HepG2 (cell line): Measurements from ENCODE around the gene AGER. TPM values are rescaled to one million over a fixed set of nuclear protein-coding genes. Genes with fewer than 3 reads are reported as not detected.

ENCODE experiments used
- EZH2 ChIP-seq: conservative IDR thresholded peaks from 2 replicates; pipeline ENCODE4 v1.6.1; 2012; ENCODE audit warnings: mild to moderate bottlenecking, low read depth, low read length, moderate library complexity
- HNRNPL ChIP-seq: fragments of 200-400 bp; formaldehyde crosslinking; IDR thresholded peaks from 2 replicates; pipeline ENCODE4 v1.6.1; 2017; ENCODE audit warnings: mild to moderate bottlenecking, low read depth, low read length
- IRX3 ChIP-seq: sonication (generic); formaldehyde crosslinking; IDR thresholded peaks from 2 replicates; pipeline ENCODE4 v1.8.1; 2023; ENCODE audit warnings: mild to moderate bottlenecking, low read depth, missing genetic modification reagents, borderline replicate concordance
- KMT2B ChIP-seq: IDR thresholded peaks from 2 replicates; pipeline ENCODE4 v1.6.1; 2016; ENCODE audit warnings: missing genetic modification reagents, missing compliant biosample characterization
- RFXANK ChIP-seq: IDR thresholded peaks from 2 replicates; pipeline ENCODE4 v1.6.1; 2016
- ZBTB3 ChIP-seq: sonication (generic); formaldehyde crosslinking; IDR thresholded peaks from 2 replicates; pipeline ENCODE4 v1.4.0; 2020; ENCODE audit warnings: low read depth, mild to moderate bottlenecking, moderate library complexity, missing genetic modification reagents, borderline replicate concordance
- ZNF136 ChIP-seq: sonication (generic); formaldehyde crosslinking; IDR thresholded peaks from 2 replicates; pipeline ENCODE4 v1.8.1; 2022; ENCODE audit warnings: low read depth, mild to moderate bottlenecking, moderate library complexity, missing genetic modification reagents
- ZNF235 ChIP-seq: sonication (generic); formaldehyde crosslinking; IDR thresholded peaks from 2 replicates; pipeline ENCODE4 v1.8.1; 2023; ENCODE audit warnings: mild to moderate bottlenecking, missing genetic modification reagents, borderline replicate concordance
- ZNF329 ChIP-seq: sonication (generic); formaldehyde crosslinking; IDR thresholded peaks from 2 replicates; pipeline ENCODE4 v1.9.0; 2021; ENCODE audit warnings: low read depth, mild to moderate bottlenecking, missing genetic modification reagents
- ZNF383 ChIP-seq: sonication (generic); formaldehyde crosslinking; IDR thresholded peaks from 2 replicates; pipeline ENCODE4 v1.4.0; 2020; ENCODE audit warnings: missing genetic modification reagents, mild to moderate bottlenecking, borderline replicate concordance
- ZSCAN22 ChIP-seq: sonication (generic); formaldehyde crosslinking; IDR thresholded peaks from 2 replicates; pipeline ENCODE4 v1.4.0; 2020; ENCODE audit warnings: mild to moderate bottlenecking, missing genetic modification reagents
- polyA plus RNA-seq, 8 experiments: library from polyadenylated mRNA; depleted of rRNA in 3 of 8; stranded (reverse) in 7 of 8; unstranded in 1 of 8; fragments of >200 nt; fragmentation: Illumina TruSeq in 4 of 8; extraction: Trizol in 4 of 8; gene quantifications; 2 replicates each; pipeline versions ENCODE4 v1.2.1 to v1.2.3, GENCODE V29; 2011 to 2016; ENCODE audit warnings: low read depth in 4 of 8, missing spikeins in 1 of 8, mixed read lengths in 1 of 8; ENCODE audit not compliant: insufficient read depth in 1 of 8
- total RNA-seq, 5 experiments: library from RNA; depleted of rRNA; stranded (reverse); fragments of >200 nt; fragmentation: Illumina TruSeq; extraction: Trizol; gene quantifications; 2 replicates each; pipeline ENCODE4 v1.2.3, GENCODE V29; 2016; ENCODE audit warnings: low read depth in 1 of 5
- TF ChIP-seq, protein P1 (sequence below): IDR thresholded peaks from 2 replicates; pipeline ENCODE4 v1.6.1; 2012; ENCODE audit warnings: low read length, improper control_type of control experiment
- TF ChIP-seq, protein P2 (sequence below): IDR thresholded peaks from 2 replicates; pipeline ENCODE4 v1.6.1; 2018; ENCODE audit warnings: missing genetic modification reagents, mild to moderate bottlenecking, missing compliant biosample characterization
- TF ChIP-seq, protein P3 (sequence below): fragments of 450-650 bp; IDR thresholded peaks from 2 replicates; pipeline ENCODE4 v1.6.1; 2017; ENCODE audit warnings: mild to moderate bottlenecking
- TF ChIP-seq, protein P4 (sequence below): sonication (generic); formaldehyde crosslinking; IDR thresholded peaks from 2 replicates; pipeline ENCODE4; 2020; ENCODE audit warnings: missing genetic modification reagents, mild to moderate bottlenecking, borderline replicate concordance
- TF ChIP-seq, protein P5 (sequence below): IDR thresholded peaks from 2 replicates; pipeline ENCODE4 v1.6.1; 2016

AGER gene
- total and polyA plus RNA-seq, 2 of the 13 experiments (the other 11 are each of a cell fraction or from before 2014, with no cell fraction given): 1.9 to 5.1 TPM

DNA sequence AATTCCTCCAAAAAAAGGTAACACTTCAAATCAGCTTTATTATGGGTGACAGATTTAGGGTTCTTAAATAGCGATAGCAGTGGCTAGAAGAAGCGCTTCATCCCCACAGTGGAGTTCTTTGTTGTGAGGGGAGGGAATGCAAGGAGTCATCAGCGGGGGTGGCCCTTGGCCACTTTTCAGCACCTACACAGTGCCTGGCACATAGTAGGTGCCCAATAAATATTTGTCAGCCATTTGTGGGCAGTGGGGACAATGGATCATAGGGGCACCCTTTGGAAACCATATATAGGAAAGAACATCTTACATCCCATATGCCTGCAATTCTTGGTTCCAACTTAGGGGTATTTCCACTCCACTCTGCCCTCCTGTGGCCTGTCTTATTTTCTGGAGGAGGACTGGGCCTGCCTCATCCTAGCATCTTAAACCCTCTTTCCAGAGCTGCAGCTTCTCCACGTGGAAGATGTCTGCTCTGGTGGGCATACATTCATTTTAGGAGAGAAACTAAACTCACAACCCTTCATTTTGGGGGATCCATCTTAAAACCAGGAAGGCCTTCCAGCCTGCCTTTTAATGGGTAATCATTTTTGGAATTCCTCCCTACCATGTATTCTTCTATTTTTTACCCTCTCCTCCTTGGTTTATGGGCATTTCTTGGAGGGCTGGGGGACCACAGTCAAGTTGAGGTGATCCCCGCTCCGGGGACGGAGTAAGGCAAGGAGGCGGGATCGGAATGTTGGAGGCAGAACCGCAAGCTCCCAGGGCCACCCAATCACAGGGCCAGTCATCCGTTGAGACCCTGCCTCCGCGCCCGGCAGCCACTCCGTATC is 11.0 kb upstream of the AGER start (continued):
- TF ChIP-seq, protein P1, sequence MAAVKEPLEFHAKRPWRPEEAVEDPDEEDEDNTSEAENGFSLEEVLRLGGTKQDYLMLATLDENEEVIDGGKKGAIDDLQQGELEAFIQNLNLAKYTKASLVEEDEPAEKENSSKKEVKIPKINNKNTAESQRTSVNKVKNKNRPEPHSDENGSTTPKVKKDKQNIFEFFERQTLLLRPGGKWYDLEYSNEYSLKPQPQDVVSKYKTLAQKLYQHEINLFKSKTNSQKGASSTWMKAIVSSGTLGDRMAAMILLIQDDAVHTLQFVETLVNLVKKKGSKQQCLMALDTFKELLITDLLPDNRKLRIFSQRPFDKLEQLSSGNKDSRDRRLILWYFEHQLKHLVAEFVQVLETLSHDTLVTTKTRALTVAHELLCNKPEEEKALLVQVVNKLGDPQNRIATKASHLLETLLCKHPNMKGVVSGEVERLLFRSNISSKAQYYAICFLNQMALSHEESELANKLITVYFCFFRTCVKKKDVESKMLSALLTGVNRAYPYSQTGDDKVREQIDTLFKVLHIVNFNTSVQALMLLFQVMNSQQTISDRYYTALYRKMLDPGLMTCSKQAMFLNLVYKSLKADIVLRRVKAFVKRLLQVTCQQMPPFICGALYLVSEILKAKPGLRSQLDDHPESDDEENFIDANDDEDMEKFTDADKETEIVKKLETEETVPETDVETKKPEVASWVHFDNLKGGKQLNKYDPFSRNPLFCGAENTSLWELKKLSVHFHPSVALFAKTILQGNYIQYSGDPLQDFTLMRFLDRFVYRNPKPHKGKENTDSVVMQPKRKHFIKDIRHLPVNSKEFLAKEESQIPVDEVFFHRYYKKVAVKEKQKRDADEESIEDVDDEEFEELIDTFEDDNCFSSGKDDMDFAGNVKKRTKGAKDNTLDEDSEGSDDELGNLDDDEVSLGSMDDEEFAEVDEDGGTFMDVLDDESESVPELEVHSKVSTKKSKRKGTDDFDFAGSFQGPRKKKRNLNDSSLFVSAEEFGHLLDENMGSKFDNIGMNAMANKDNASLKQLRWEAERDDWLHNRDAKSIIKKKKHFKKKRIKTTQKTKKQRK: no peak
- TF ChIP-seq, protein P2, sequence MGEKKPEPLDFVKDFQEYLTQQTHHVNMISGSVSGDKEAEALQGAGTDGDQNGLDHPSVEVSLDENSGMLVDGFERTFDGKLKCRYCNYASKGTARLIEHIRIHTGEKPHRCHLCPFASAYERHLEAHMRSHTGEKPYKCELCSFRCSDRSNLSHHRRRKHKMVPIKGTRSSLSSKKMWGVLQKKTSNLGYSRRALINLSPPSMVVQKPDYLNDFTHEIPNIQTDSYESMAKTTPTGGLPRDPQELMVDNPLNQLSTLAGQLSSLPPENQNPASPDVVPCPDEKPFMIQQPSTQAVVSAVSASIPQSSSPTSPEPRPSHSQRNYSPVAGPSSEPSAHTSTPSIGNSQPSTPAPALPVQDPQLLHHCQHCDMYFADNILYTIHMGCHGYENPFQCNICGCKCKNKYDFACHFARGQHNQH: no peak
- TF ChIP-seq ZBTB3 (CRISPR knock-in tag) (0 out of 2 replicates have a peak, but pooled peaks have one; percentile 8), ZNF235 (CRISPR knock-in tag) (no peak), RFXANK (CRISPR knock-in tag) (no peak), KMT2B (CRISPR knock-in tag) (no peak), ZNF329 (CRISPR knock-in tag) (no peak), HNRNPL (no peak), IRX3 (CRISPR knock-in tag) (no peak), ZNF383 (no peak), ZNF136 (no peak), ZSCAN22 (CRISPR knock-in tag) (no peak), EZH2 (no peak)
- TF ChIP-seq, protein P3, sequence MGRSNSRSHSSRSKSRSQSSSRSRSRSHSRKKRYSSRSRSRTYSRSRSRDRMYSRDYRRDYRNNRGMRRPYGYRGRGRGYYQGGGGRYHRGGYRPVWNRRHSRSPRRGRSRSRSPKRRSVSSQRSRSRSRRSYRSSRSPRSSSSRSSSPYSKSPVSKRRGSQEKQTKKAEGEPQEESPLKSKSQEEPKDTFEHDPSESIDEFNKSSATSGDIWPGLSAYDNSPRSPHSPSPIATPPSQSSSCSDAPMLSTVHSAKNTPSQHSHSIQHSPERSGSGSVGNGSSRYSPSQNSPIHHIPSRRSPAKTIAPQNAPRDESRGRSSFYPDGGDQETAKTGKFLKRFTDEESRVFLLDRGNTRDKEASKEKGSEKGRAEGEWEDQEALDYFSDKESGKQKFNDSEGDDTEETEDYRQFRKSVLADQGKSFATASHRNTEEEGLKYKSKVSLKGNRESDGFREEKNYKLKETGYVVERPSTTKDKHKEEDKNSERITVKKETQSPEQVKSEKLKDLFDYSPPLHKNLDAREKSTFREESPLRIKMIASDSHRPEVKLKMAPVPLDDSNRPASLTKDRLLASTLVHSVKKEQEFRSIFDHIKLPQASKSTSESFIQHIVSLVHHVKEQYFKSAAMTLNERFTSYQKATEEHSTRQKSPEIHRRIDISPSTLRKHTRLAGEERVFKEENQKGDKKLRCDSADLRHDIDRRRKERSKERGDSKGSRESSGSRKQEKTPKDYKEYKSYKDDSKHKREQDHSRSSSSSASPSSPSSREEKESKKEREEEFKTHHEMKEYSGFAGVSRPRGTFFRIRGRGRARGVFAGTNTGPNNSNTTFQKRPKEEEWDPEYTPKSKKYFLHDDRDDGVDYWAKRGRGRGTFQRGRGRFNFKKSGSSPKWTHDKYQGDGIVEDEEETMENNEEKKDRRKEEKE: no peak
- TF ChIP-seq, protein P4, sequence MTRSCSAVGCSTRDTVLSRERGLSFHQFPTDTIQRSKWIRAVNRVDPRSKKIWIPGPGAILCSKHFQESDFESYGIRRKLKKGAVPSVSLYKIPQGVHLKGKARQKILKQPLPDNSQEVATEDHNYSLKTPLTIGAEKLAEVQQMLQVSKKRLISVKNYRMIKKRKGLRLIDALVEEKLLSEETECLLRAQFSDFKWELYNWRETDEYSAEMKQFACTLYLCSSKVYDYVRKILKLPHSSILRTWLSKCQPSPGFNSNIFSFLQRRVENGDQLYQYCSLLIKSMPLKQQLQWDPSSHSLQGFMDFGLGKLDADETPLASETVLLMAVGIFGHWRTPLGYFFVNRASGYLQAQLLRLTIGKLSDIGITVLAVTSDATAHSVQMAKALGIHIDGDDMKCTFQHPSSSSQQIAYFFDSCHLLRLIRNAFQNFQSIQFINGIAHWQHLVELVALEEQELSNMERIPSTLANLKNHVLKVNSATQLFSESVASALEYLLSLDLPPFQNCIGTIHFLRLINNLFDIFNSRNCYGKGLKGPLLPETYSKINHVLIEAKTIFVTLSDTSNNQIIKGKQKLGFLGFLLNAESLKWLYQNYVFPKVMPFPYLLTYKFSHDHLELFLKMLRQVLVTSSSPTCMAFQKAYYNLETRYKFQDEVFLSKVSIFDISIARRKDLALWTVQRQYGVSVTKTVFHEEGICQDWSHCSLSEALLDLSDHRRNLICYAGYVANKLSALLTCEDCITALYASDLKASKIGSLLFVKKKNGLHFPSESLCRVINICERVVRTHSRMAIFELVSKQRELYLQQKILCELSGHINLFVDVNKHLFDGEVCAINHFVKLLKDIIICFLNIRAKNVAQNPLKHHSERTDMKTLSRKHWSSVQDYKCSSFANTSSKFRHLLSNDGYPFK (CRISPR knock-in tag): no peak
- TF ChIP-seq, protein P5, sequence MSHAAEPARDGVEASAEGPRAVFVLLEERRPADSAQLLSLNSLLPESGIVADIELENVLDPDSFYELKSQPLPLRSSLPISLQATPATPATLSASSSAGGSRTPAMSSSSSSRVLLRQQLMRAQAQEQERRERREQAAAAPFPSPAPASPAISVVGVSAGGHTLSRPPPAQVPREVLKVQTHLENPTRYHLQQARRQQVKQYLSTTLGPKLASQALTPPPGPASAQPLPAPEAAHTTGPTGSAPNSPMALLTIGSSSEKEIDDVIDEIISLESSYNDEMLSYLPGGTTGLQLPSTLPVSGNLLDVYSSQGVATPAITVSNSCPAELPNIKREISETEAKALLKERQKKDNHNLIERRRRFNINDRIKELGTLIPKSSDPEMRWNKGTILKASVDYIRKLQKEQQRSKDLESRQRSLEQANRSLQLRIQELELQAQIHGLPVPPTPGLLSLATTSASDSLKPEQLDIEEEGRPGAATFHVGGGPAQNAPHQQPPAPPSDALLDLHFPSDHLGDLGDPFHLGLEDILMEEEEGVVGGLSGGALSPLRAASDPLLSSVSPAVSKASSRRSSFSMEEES (CRISPR knock-in tag): no peak
